PFSK-1 (cell line): ENCODE data around the gene STAT4.

ENCODE experiments used
- FOXP2 ChIP-seq: optimal IDR thresholded peaks from 2 replicates; pipeline ENCODE3; 2011; ENCODE audit warnings: borderline replicate concordance, control low read depth, inconsistent platforms; ENCODE audit not compliant: insufficient read depth; ENCODE audit errors: extremely low read length, extremely low read depth
- POLR2AphosphoS5 ChIP-seq: IDR thresholded peaks from 2 replicates; pipeline ENCODE4 v1.6.1; 2012; ENCODE audit warnings: low read depth, mild to moderate bottlenecking, control low read depth, low read length, moderate library complexity
- REST ChIP-seq, 2 experiments: IDR thresholded peaks; 2 replicates each; pipeline versions ENCODE4 v1.6.1 to v1.8.0; 2011 to 2012; ENCODE audit warnings: low read depth in 2 of 2, low read length in 2 of 2, control low read depth in 1 of 2, inconsistent platforms in 1 of 2, mild to moderate bottlenecking in 1 of 2, moderate library complexity in 1 of 2; ENCODE audit not compliant: insufficient read depth in 1 of 2
- SIN3A ChIP-seq: IDR thresholded peaks from 2 replicates; pipeline ENCODE4 v1.6.1; 2012; ENCODE audit warnings: mild to moderate bottlenecking, low read length, moderate library complexity, borderline replicate concordance; ENCODE audit not compliant: insufficient read depth
- TAF1 ChIP-seq: IDR thresholded peaks from 2 replicates; pipeline ENCODE4 v1.6.1; 2012; ENCODE audit warnings: low read length, control low read depth, borderline replicate concordance; ENCODE audit not compliant: insufficient read depth

Gene STAT4

DNA sequence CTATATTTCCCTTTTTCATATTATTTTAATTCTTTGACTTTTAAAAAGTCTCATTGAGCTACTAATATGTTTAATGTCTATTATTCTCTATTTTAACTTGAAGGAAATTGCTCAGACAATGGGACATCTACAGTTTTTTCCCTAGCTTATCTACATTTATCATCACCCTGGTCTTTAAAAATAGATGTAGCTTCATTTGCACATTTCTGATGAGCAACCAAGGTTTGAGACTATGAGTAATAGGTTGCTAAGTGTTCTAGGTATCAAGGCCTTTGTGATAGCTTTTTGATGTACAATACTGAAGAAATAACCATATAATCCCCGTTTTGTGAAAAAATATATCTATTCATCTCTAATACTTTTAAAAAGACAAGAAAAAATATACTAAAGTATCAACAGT is 47.0 kb downstream of the STAT4 start:
- TF ChIP-seq SIN3A (no peak), FOXP2 (no peak), REST (IDR thresholded peaks at IDR 0.05; ENCODE audit: insufficient read depth in 1 of 2, low read depth in 2 of 2, low read length in 2 of 2) (no peak), TAF1 (no peak), POLR2AphosphoS5 (no peak)

DNA sequence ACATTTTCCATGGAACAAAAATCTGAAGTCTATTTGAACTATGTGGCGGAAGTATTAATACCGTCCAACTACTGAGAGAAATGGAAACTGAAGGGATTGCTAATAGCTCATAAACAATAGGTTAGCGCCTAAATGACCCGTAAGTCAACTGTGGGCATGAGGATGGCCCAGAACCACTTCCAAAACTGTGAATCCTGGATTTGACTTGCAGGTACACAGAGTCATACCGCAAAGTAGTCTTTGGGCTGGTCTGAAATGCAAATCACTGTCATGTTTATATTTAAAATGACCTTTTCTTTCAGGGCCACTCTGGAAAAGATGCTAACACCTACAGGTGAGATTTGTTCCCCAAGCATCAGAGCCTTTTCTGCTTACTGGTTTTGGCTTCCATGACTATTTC is 50.6 kb downstream of the STAT4 start:
- TF ChIP-seq TAF1 = no peak
- no peak for TF ChIP-seq POLR2AphosphoS5
- TF ChIP-seq FOXP2 = no peak
- no peak for TF ChIP-seq REST (IDR thresholded peaks at IDR 0.05; ENCODE audit: insufficient read depth in 1 of 2, low read depth in 2 of 2, low read length in 2 of 2)
- TF ChIP-seq SIN3A = no peak

- no peak for TF ChIP-seq REST (IDR thresholded peaks at IDR 0.05; ENCODE audit: insufficient read depth in 1 of 2, low read depth in 2 of 2, low read length in 2 of 2)
- no peak for TF ChIP-seq POLR2AphosphoS5
- no peak for TF ChIP-seq FOXP2
- TF ChIP-seq TAF1 = no peak
- TF ChIP-seq SIN3A = no peak
Measured at GRCh38 chr2:191087311-191087710, 63.5 kb downstream of the STAT4 start.

- TF ChIP-seq REST (IDR thresholded peaks at IDR 0.05; ENCODE audit: insufficient read depth in 1 of 2, low read depth in 2 of 2, low read length in 2 of 2) (no peak), POLR2AphosphoS5 (no peak), SIN3A (no peak), TAF1 (no peak)
Measured at GRCh38 chr2:191086706-191087105, 64.1 kb downstream of the STAT4 start.

GRCh38 chr2:191083540-191083939 is 67.3 kb downstream of the STAT4 start:
- TF ChIP-seq REST (IDR thresholded peaks at IDR 0.05; ENCODE audit: insufficient read depth in 1 of 2, low read depth in 2 of 2, low read length in 2 of 2) (no peak), FOXP2 (no peak), SIN3A (no peak), POLR2AphosphoS5 (no peak), TAF1 (no peak)
